ENCODE measurements around the gene LRGUK. TPM values are rescaled to one million over a fixed set of nuclear protein-coding genes. Genes with fewer than 3 reads are reported as not detected.

Gene LRGUK
- total RNA-seq, 1 experiment from 2014 or later = 0.49 TPM

DNA sequence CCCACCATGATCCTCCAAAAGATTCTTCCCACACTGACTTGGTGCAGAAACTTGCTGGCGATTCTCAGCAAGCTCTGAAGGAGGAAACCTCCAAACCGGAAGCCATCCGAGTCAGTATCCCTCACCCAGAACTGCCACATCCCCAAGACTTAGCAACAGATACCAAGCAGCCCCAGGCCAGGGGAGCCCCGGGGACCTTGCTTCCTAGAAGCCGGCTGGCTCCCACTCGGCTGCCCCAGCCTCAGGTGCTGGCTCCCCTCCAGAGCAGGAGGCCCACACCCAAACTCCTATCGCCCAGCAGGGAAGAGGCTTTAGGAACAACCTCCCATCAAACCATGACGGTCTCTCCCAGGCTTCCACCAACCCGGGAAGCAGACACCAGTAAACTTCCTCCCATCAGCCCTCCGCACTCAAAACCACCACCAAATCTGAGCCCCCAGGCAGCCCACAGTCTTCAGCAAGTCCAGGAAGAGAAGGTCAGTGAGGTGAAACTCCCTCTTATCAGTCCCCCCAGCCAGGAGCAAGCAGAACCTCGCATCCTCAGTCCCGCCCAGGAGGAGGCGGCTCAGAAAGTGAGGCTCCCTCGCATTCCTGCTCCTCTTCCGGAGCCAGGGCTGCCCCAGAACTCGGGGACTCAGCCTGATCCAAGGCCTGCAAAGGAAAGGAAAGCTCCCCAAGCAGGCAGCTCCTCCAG, 82.3 kb downstream of the LRGUK start (continued):
- TF ChIP-seq EGR1 (IDR thresholded peaks at IDR 0.05; ENCODE audit: low read depth) = no peak
- TF ChIP-seq SRF (IDR thresholded peaks at IDR 0.05; ENCODE audit: low read depth) = no peak
- TF ChIP-seq CEBPB (IDR thresholded peaks at IDR 0.05; ENCODE audit: low read depth) = no peak
- no peak for TF ChIP-seq FOSL1 (IDR thresholded peaks at IDR 0.05; ENCODE audit: low read depth)
- no peak for TF ChIP-seq ELF1 (IDR thresholded peaks at IDR 0.05; ENCODE audit: borderline replicate concordance, low read depth)
- no peak for TF ChIP-seq JUND (IDR thresholded peaks at IDR 0.05)
- TF ChIP-seq, protein P1, sequence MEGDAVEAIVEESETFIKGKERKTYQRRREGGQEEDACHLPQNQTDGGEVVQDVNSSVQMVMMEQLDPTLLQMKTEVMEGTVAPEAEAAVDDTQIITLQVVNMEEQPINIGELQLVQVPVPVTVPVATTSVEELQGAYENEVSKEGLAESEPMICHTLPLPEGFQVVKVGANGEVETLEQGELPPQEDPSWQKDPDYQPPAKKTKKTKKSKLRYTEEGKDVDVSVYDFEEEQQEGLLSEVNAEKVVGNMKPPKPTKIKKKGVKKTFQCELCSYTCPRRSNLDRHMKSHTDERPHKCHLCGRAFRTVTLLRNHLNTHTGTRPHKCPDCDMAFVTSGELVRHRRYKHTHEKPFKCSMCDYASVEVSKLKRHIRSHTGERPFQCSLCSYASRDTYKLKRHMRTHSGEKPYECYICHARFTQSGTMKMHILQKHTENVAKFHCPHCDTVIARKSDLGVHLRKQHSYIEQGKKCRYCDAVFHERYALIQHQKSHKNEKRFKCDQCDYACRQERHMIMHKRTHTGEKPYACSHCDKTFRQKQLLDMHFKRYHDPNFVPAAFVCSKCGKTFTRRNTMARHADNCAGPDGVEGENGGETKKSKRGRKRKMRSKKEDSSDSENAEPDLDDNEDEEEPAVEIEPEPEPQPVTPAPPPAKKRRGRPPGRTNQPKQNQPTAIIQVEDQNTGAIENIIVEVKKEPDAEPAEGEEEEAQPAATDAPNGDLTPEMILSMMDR (IDR thresholded peaks at IDR 0.05 in 2 of 3, conservative IDR thresholded peaks at IDR 0.05 in 1 of 3; ENCODE audit: borderline replicate concordance in 1 of 3, insufficient read depth in 1 of 3, low read depth in 2 of 3, low read length in 2 of 3) = no peak
- TF ChIP-seq EZH2 (IDR thresholded peaks at IDR 0.05) = no peak
- no peak for TF ChIP-seq YY1 (IDR thresholded peaks at IDR 0.05; ENCODE audit: extremely low read depth, insufficient replicate concordance, low read depth, low read length)

DNA sequence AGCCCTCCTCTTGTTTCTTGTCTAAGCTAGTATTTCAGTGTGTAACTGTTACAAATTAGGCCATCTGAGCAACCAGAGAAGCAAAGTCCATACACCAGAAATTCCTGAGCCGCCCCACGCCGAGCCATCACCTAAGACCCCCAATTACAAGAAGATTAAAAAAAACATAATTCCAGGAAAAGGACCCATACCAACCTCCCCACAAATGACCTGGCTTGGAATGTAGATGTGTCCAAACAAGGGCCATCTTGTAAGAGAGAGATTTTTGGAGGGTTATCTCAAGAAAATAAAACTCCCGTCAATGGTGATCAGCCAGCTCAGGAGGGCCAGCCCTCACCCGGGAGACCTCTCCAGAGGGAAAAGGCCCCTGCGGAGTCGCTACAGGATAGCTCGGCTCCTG, 83.1 kb downstream of the LRGUK start:
- DNase-seq (ENCODE audit: low read depth, low spot score) = no peak
- Histone ChIP-seq H3K4me2 (ENCODE audit: low read length) (no peak overlapping the region), H3K9me3 (ENCODE audit: control insufficient read depth in 1 of 2, insufficient read depth in 1 of 2, low read depth in 1 of 2, low read length in 2 of 2) (no peaks in the 10 kb centered on the region), H3K9ac (ENCODE audit: low read length) (no peak overlapping the region), H3K79me2 (ENCODE audit: insufficient read depth, low read length) (no peaks in the 10 kb centered on the region), H3K27ac (ENCODE audit: low read depth, low read length) (no peak overlapping the region), H4K20me1 (ENCODE audit: insufficient read depth) (no peaks in the 10 kb centered on the region), H3K4me1 (ENCODE audit: control insufficient read depth in 1 of 2, insufficient read depth in 2 of 2, low read length in 2 of 2) (no peaks in the 10 kb centered on the region), H3K27me3 (ENCODE audit: insufficient read depth, low read length) (no peaks in the 10 kb centered on the region), H3K4me3 (replicated peaks in 1 of 2; ENCODE audit: low read depth in 1 of 2, low read length in 2 of 2) (no peak overlapping the region), H3K36me3 (ENCODE audit: control insufficient read depth in 1 of 2, insufficient read depth in 2 of 2, low read length in 2 of 2) (no peaks in the 10 kb centered on the region), H2AFZ (ENCODE audit: low read depth, low read length, poor library complexity, severe bottlenecking) (no peak overlapping the region), H3K9me2 (ENCODE audit: insufficient read depth) (no peaks in the 10 kb centered on the region)
- ChIA-PET POLR2A (no interaction called here), RAD21 (ENCODE audit: low non-redundant PET in 1 of 2, low total read pairs in 2 of 2, uncharacterized antibody in 2 of 2, unreplicated experiment in 2 of 2) (no interaction called here), CTCF (no interaction called here)
- intact Hi-C loops (cut with micrococcal nuclease) = no loop called here
- no TSS peak for BruUV-seq (replicated peaks)
- TF ChIP-seq RAD21 (IDR thresholded peaks at IDR 0.05; ENCODE audit: low read depth) (no peak), YY1 (IDR thresholded peaks at IDR 0.05; ENCODE audit: extremely low read depth, insufficient replicate concordance, low read depth, low read length) (no peak), JUND (IDR thresholded peaks at IDR 0.05) (no peak), EGR1 (IDR thresholded peaks at IDR 0.05; ENCODE audit: low read depth) (no peak), CEBPB (IDR thresholded peaks at IDR 0.05; ENCODE audit: low read depth) (no peak), ZNF274 (IDR thresholded peaks at IDR 0.05; ENCODE audit: low read depth, low read length) (no peak), SP1 (IDR thresholded peaks at IDR 0.05; ENCODE audit: low read depth) (no peak), SRF (IDR thresholded peaks at IDR 0.05; ENCODE audit: low read depth) (no peak)
- TF ChIP-seq, protein P2, sequence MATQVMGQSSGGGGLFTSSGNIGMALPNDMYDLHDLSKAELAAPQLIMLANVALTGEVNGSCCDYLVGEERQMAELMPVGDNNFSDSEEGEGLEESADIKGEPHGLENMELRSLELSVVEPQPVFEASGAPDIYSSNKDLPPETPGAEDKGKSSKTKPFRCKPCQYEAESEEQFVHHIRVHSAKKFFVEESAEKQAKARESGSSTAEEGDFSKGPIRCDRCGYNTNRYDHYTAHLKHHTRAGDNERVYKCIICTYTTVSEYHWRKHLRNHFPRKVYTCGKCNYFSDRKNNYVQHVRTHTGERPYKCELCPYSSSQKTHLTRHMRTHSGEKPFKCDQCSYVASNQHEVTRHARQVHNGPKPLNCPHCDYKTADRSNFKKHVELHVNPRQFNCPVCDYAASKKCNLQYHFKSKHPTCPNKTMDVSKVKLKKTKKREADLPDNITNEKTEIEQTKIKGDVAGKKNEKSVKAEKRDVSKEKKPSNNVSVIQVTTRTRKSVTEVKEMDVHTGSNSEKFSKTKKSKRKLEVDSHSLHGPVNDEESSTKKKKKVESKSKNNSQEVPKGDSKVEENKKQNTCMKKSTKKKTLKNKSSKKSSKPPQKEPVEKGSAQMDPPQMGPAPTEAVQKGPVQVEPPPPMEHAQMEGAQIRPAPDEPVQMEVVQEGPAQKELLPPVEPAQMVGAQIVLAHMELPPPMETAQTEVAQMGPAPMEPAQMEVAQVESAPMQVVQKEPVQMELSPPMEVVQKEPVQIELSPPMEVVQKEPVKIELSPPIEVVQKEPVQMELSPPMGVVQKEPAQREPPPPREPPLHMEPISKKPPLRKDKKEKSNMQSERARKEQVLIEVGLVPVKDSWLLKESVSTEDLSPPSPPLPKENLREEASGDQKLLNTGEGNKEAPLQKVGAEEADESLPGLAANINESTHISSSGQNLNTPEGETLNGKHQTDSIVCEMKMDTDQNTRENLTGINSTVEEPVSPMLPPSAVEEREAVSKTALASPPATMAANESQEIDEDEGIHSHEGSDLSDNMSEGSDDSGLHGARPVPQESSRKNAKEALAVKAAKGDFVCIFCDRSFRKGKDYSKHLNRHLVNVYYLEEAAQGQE (IDR thresholded peaks at IDR 0.05; ENCODE audit: low read depth) = no peak
- TF ChIP-seq, protein P3, sequence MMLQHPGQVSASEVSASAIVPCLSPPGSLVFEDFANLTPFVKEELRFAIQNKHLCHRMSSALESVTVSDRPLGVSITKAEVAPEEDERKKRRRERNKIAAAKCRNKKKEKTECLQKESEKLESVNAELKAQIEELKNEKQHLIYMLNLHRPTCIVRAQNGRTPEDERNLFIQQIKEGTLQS (IDR thresholded peaks at IDR 0.05) = no peak
- TF ChIP-seq, protein P4, sequence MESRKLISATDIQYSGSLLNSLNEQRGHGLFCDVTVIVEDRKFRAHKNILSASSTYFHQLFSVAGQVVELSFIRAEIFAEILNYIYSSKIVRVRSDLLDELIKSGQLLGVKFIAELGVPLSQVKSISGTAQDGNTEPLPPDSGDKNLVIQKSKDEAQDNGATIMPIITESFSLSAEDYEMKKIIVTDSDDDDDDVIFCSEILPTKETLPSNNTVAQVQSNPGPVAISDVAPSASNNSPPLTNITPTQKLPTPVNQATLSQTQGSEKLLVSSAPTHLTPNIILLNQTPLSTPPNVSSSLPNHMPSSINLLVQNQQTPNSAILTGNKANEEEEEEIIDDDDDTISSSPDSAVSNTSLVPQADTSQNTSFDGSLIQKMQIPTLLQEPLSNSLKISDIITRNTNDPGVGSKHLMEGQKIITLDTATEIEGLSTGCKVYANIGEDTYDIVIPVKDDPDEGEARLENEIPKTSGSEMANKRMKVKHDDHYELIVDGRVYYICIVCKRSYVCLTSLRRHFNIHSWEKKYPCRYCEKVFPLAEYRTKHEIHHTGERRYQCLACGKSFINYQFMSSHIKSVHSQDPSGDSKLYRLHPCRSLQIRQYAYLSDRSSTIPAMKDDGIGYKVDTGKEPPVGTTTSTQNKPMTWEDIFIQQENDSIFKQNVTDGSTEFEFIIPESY (IDR thresholded peaks at IDR 0.05; ENCODE audit: extremely low read depth, insufficient replicate concordance, low read length) = no peak
- TF ChIP-seq, protein P5, sequence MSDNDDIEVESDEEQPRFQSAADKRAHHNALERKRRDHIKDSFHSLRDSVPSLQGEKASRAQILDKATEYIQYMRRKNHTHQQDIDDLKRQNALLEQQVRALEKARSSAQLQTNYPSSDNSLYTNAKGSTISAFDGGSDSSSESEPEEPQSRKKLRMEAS (IDR thresholded peaks at IDR 0.05) = no peak
- no peak for ATAC-seq

All from HCT116 (cell line).